HS-27A (cell line): ENCODE measurements around the gene CHD5.
A peak's percentile ranks its signal among the peaks of the same experiment; 100 is the strongest.

Experiments used
- DNase-seq: peaks from one replicate; pipeline ENCODE4 v3.0.0-alpha.2; 2012; ENCODE audit warnings: low read depth, missing footprints

The CHD5 gene

DNA sequence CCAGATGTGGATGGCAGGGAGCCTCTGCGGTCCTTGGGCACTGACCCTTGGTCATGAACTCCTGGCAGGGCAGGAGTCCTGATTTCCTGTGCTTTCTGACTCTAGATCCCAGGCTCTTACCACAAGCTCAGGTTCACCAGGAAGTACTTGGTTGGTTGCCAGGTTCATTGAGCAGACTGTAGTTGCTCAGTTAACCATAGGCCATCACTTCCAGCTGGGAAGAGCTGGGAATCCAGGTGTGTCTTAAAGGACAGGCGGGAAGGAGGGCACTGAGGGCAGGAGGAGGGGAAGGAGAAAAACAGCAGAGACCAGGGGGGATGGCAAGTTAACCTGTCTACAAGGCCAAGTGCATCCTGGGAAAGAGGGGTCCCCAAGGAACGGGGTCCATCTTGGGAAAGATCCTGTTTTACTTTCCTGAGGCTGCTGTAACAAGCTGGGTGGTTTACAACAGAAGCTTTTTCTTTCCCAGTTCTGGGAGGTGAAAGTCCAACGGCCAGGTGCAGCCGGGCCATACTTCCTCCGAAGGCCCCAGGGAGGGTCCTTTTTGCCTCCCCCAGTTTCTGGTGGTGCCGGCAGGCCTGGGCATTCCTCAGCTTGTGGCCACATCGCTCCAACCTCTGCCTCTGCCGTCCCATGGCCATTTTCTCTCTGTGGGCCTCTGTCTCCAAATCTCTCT is 122.8 kb downstream of the CHD5 start:
- DNase-seq = no peak

DNA sequence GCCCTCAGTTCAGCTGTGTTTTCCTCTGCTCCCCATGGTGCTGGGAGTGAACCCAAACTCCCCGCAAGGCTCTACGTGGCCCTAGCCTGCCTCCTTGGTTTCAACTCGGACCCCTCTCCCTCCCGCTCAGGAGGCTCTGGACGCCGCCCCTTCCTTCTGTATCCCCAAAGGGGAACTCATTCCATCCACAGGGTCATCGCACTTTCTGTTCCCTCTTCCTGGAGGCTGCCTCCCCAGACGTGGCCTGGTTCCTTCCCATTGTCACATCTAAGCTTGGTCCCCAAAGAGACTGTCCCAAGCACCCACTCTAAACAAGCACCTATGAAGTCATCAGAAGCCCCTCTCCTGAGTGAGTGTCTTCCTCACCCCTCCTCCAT is 123.6 kb downstream of the CHD5 start:
- no peak for DNase-seq

DNA sequence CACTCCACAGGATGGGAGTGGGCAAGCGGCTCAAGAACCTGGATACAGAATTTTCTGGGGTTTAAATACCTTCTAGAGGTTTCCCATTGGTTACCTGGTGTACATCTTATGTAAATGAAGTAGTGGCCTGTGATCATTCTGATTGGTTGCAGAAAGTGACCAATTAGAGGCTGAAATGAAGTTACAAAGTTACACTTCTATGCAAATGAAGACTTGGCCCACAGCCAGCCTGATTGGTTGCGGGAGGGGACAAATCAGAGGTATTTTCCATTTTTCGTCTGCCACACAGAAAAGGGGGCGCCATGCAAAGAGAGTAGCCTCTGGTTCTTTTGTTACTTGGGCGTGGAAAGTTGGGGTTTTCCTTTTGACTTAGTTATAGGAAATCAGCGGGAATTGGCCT is 125.5 kb downstream of the CHD5 start:
- DNase-seq = no peak

DNA sequence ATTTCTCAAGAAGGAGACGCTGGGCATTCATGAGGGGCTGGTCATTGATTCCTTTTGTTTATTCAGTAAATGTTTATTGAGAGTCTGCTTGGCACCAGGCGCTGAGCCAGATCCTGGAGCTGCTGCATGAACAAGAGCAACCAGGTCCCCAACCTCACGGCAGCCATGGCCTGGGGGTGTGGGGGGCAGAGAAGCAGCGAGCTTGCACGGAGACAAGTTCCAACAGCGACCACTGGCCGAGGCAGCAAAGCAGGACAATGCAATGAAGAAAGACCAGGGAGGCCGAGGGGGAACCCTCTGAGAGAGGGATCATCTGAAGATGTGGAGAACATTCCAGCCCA is 126.9 kb downstream of the CHD5 start:
- DNase-seq = no peak

DNA sequence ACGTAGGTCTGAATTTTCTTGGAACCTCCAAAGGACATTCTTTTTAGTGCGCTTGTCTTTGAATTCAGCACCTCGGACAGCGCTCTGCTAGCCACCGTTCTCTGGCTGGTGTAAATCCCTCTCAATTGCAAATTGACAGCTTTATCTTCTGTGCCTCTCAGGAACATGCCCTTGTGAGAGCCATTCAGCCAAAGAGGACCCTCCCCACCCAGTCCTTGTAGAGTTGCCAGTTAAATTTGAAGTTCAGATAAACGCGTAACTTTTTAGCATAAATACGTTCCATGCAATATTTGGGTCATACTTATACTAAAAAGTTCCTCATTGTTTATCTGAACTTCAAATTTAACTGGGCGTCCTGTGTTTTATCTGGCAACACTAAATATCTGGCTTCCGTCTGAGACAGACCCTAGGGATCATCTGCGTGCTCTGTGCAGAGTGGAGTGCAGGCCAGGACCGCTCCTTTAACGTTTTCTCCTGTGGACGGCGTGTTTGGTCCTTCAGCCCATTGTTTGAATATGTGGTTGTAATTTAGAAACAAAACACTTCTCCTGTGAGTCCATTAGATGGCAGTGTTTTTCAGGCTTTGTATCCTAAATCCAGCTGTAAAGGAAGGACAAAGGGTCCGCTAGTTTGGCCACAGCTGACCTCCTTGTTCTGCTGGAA is 127.4 kb downstream of the CHD5 start:
- DNase-seq = peak; percentile 39
